Measurements from ENCODE around the gene AGTRAP.

AGTRAP gene

DNA sequence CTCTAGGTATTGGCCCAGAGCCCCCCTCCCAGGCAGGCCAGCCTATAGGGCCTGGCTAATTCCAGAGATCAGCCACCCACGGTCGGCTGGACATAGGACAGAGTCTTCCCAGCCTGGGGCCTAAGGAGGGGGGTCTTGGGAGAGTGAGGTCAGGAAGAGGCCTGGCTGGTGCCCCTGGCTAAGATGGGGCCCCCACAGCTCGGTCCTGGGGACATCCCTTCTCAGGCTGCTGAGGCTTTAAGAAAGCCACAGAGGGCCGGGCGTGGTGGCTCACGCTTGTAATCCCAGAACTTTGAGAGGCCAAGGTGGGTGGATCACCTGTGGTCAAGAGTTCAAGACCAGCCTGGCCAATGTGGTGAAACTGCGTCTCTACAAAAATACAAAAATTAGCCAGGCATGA is 28.6 kb downstream of the AGTRAP start:
- DNase-seq = no peak

DNA sequence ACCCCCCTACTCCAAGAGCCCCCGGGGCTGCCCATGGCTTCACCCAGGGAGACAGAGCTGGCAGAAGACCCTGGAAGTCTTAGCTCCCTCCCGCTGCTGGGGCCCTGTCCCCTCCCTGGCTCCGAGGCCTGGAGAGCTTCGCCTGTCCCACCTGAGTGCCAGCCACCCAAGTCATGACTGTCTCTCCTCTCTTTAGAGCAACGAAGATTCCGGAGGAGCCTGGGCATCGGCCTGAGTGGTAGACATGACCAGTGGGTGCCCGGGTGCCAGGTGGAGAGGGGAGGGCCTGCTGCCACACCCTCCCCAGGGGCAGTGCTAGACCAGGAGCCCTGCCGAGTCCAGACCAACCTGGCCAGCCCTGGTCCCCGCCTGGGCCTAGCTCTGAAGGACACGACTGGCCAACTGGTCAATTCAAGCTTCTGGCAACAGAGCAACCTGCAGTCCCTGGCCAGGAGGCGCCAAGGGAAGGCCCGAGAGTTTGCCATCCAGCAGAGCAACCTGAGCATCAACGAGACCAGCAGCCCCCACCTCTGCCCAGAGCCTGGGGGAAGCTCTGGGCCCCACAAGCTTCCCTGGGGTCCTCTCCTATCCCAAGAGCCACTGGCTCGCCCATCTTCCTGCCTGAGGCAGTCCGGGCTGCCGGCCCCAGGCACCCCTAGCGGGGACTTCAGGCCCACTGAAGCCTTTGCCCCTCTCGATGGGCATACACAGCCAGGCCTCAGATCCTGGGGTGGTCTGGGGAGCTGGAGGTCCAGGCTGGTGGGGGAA is 29.9 kb downstream of the AGTRAP start:
- no peak for DNase-seq

DNA sequence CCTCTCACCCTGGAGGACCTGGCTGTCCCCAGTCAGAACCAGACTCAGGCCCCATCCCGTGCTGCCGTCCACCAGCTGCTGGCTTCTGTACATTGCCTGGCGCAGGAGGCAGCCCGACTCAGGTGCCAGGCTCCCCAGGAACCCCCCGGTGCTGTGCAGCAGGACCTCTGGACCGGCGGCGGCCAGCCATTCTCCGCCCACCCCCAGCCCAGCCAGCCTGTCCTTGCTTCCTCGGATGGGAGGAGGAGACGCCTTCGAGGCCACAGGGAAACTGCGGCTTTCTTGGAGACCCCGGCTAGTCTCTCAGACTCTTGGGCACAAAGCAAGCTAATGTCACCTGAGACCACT is 30.5 kb downstream of the AGTRAP start:
- DNase-seq = no peak

DNA sequence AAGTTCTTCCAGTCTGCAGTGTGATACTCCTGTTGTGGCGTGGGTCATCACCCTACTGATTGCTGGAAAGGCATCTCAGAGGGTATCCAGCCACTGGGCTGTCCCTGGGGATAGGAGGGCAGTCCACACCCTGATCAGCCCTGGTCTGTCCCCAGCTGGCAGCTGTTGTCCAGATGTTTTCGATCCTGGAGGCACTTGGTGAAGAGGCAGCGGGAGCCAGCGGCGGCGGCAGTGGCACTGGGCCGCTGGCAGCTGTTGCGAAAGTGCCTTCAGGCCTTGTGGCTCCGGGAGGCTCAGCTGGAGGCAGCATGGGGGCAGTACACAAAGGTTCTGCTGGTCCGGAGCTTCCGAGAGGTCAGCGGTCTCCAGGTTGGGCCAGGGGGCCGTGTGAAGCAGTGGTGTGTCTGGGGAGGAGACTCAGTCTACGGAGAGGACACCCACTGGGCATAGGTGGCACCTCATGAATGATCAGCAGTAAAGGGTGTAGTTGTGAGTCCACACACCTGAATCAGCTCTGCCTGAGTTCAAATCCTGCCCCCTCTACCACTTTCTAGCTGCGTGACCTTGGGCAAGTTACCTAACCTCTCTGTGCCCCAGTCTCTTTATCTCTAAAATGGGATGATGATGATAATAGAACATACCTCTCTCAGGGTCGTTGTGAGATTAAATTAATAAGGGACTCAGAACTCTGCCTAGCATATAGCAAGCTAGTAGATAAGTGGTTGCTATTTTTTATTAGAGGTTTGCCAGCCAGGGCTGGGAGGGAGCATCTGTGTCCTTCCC is 32.2 kb downstream of the AGTRAP start:
- no peak for DNase-seq

DNA sequence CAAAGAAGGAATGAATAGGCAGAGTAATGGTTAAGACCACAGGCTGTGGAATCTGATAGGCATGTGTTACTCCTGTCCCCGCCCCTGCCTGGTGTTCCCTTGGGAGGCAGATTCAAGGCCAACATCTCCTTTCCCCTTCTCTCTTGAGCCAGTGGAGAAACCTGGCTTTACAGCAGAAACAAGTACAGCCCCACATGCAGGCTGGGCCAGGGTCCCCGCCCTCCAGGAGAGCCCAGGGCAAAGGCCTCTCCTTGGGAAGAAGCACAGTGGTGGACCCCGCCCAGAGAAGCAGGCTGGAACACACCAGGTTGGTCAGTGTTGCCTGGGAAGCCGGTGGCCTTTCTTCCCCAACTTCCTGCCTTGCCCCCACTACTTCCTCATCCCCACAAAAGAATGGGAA is 32.9 kb downstream of the AGTRAP start:
- DNase-seq = no peak

DNA sequence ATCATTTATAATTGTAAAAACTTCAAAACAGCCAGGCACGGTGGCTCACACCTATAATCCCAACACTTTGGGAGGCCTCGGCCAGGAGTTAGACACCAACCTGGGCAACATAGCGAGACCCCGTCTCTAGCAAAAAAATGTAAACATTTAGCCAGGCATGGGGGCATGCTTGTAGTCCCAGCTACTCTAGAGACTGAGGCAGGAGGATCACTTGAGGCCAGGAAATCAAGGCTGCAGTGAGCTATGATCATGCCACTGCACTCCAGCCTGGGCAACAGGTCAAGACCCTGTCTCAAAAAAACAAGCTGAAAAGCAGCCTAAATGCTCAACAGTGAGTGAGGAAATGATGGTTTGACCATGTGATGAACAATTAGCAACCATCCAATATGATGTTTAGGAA is 33.3 kb downstream of the AGTRAP start:
- DNase-seq = no peak

DNA sequence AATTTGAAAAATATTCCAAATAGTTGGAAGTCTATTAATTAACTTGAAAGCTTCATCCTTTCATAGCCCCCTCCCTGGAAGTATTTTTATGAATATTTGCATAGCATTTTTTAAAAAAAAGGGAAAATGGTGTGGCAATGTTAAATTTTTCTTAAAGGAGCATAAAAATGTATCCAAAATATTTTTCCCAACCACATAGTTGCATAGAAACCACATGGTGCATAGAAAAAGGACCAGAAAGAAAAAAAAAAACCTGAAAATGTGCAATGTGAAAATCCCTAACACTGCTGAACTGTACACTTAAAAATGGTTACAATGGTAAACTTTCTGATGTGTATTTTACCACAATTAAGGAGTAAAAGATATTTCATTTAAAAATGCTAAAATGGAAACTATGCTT is 34.1 kb downstream of the AGTRAP start:
- DNase-seq = no peak

DNA sequence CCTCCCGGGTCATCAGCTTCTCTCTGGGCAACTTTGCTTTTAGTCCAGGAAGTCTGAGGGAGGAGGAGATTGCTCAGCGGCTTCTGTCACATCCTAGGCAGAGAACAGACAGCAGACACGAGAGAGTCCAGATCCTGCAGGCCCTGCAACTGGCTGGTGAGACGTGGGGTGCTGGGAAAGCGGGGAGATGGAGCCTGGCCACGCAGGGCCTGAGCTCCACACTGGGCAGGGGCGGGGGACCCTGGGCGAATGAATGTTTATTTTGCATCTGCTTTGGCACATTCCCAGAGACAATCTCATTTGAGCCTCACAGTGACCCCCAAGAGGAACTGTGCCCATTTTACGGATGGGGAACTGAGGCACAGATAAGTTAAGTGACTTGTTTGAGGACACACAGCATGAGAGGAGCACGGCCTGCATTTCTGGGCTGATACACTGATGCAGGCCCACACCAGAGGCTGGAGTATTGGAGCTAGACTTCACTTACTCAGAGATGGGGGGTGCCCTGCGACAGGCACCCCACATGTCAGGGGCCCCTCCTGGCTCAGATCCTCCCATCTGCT is 35.6 kb downstream of the AGTRAP start:
- DNase-seq = no peak

DNA sequence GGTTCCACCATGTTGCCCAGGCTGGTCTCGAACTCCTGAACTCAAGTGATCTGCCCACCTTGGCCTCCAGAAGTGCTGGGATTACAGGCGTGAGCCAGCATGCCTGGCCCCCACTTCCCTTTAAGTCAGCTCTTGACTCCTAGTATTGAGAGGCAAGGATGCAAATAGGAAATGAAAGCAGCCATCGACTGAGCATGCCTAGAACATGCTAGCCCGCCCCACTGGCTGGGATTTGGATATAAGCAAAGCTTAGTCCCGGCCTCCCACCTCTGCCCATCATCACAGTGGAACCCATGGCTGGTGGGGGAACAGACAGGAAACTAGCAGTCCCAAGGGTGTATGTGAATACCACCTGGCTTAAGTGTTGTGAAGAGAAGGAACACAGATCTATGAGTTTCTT is 36.5 kb downstream of the AGTRAP start:
- DNase-seq = no peak

DNA sequence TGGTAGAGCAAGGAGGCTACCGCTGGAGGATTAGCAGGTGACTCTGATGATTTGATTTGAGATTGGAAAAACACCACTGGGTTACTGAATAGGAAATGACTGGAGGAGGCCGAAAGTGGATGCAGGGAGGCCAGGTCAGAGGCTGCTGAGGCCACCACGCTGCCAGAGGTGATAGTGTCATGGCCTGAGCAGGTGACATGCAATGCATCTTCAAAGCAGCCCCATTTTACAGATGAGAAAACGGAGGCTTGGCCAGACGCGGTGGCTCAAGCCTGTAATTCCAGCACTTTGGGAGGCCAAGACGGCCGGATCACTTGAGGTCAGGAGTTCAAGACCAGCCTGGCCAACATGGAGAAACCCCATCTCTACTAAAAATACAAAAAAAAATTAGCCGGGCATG is 38.8 kb downstream of the AGTRAP start:
- DNase-seq = no peak

DNA sequence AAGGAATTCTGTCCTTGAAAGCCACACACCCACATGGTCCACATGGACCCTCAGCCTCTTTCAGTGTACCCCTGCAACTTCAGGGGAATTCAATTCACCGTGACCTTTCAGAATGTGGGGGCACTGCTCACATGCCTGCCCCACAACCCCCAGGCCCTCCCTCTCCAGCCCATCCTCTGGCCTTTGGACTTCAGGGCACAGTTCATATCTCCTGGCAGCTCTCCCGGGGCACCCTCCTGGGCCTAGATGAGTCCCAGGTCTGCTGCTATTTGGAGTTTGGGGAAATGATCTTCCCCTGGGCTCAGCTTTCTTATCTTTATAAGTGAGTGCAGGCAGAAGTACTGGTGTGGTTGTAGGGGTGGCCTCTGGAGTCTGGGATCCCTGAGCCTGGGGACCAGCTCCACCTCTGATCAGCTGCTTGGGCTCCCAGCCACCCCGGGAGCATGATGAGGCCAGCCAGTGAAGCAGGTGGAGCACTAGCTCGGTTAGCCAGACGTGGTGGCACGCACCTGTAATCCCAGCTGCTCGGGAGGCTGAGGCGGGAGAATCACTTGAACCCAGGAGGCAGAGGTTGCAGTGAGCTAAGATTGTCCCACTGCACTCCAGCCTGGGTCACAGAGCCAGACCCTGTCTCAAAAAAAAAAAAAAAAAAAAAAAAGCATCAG is 41.9 kb downstream of the AGTRAP start:
- no peak for DNase-seq

DNA sequence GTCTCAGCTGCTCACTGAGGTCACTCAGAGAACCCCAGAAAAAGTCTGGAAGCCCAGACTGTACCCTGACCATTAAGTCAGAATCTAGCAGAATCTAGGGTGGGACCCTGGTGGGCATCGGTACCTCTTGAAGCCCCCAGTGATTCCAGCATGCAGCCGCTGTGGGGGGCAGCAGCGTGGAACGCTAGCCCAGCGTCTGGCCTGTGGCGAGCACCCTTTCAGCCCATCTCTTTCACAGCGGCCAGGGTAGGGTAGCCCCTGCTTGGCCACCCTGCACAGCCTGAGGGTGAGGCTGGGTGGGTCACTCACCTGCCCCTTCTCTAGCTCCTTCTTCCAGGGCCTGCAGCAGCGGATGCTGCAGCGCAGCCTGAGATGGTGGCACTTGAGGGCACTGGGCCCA is 42.4 kb downstream of the AGTRAP start:
- no peak for DNase-seq

DNA sequence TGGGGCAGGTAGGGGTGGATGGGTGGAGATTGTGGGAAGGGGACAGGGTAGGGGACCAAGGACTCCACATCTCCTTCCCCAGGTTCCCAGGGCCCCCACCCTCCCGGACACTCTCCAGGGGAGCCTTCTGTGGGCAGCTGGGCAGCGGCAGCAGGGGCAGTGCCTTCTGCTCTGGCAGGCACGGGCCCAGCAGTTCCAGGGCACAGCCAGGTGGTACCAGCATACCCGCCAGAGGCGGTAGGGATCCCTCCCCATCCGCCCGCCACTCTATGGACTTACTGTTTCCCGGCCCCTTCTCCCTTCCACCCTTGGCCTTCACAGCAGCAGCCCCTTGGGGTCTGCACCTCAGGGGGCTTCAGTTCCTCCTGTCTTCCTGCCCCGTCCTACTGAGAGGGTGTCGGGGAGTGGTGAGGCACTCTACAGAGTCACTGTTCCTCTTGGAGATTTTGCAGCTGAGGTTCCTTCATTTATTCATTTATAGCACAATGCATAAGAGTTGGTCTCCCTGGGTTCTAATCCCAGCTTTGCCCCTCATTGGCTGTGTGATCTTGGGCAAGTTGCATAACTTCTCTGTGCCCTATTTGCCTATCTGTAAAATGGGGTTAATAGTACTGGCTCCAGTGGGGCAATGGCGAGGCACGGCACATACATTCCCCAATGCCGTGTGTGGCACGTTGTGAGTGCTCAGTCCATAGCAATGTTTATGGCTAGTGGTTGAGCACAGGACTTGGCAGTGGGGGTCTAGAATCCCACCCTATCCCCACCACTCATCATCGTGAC is 43.1 kb downstream of the AGTRAP start:
- DNase-seq = no peak

DNA sequence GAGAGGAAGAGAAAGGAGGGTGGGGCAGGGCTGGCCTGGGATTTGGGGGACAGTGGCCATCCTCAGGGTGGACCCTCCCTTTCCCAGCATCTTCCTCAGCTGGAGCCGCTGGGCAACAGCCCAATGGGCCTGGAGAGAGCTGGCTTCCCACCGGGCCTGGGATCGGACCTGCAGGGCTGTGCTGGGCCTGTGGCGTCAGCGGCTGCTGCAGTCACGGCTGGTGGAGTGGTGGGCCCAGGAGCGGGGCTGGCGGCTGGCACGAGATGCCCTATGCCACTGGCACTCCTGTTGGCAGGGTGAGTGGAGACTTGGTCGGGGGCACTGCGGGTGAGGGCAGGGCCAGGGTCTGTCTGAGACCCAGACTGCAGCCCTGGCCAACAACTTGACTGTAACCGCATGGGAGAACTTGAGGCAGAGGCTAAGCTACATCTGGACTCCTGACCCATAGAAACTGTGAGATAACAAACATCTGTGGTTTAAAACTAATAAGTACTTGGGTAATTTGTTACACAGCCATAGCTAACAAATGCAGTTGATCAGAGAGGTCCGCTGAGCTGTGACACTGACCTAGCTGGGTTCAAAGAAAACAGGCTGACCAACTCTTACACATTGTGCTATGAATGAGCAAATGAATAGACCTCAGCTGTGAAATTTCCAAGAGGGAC is 43.9 kb downstream of the AGTRAP start:
- DNase-seq = no peak

DNA sequence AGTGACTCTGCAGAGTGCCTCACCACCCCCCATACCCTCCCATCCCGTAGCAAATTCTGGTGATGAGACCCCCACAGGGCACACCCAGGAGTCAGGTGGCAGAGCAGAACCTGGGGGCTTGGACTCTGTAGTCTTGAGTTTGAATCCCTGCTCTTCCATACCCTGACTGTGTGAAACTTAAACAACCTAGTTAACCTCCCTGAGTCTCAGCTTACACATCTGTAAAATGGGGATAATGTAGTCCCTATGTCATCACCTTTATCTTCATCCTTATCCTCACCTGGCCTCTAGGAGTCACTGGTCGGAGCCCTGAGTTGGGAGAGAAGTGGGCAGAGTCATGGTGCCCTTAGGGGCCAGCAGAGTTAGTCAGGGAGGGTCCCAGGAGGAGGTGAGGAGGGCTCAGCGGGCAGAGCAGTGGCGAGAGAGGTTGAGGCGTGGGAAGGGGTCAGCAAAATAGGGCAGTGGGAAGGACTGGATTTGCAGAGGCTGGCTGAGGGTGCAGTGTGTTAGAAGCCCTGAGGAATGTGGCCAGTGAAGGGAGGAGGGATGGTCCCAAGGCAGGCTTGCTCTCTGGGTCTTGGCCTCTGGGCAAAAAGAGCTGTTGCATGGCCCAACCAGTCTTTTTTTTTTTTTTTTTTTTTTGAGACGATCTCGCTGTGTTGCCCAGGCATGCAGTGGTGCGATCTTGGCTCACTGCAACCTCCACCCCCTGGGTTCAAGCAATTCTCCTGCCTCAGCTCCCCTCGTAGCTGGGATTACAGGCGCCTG is 44.6 kb downstream of the AGTRAP start:
- no peak for DNase-seq

DNA sequence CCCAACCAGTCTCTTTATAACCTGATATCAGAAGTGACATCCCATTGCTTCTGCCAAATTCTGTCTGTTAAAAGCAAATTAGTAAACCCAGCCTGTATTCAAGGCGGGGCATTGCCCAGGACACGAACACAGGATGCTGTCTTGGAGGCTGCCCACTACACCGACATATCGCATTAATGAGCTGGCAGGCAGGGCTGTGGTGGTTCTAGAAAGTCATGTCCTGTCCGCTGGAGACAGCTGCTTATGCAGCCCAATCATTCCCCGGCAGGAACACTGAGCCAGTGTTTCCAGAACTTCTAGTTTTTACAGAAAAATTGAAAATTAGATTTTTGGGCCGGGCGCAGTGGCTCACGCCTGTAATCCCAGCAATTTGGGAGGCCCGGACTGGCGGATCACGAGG is 45.4 kb downstream of the AGTRAP start:
- no peak for DNase-seq

DNA sequence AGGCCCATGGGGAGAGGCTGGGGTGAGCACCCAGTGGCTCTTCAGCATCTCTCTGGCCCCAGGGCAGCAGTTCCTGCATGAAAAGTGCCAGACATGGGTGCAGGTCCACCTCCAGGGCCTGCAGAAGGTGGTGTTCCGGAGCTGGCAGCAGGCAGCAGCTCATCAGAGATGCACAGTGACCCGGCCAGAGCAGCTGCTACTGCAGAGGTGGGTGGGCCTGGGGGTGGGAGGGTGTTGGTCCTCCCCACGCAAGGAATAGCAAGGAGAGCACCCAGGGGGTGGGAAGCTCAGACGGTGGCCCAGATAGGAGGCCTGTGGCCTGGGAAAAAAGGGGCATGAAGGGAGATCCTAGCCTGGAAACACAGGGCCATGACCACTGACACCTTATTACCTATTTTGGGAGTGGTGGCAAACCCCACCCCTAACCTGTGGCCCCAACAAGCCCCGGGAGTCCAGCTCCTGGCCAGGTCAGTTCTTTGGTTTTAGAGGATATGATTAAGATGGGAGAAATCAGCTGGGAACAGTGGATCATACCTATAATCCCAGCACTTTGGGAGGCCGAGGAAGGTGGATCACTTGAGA is 46.3 kb downstream of the AGTRAP start:
- DNase-seq = no peak

DNA sequence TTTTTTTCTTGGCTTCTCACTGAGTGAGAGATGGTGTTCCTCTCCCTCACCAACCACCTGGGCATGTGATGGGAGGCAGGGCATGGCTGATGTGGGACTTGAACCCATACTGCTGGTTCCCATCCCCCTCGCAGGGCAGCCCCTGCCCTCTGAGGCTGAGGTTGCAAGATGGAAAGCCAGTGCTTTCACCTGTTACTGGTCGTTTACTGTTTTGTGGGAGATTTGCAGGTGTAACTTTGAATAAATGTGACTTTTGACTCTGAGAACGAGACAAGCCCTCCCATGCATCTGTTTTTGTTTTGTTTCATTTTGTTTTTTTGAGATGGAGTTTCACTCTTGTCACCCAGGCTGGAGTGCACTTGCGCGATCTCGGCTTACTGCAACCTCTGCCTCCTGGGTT is 47.6 kb downstream of the AGTRAP start:
- DNase-seq = no peak

DNA sequence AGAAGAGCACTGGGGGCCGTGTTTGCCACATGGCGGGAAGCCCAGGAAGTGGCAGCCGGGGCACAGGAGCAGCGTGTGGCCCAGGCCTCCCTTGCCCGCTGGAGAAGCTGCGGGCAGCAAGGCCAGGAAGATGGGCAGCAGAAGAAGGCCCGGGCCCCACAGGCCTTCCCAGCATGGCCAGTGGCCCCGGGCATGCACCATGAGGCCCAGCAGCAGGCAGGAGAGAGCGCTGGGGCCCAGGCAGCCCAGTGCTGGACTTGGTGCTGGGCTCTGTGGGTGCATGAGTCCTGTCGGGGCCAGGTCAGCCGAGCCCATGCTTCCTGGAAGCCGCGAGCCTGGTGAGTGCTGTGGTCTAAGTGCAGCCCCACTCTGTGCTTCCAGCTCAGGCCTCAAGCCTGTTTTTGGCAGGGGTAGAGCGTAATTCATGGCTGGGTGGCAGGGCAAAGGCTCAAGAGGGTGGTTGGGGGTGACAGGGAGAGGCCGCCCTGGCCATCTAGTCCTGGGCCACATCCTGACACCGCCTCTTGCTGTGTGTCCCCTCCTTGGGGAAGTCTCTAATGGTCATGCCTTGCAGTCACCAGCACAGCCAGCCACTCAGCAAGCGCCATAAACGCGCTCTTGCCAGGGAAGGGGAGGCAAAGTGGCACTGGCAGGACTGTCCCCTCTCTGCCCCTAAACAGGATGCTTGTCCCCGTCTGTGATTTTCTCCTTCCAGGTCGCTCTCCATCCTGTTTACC is 48.5 kb downstream of the AGTRAP start:
- no peak for DNase-seq

DNA sequence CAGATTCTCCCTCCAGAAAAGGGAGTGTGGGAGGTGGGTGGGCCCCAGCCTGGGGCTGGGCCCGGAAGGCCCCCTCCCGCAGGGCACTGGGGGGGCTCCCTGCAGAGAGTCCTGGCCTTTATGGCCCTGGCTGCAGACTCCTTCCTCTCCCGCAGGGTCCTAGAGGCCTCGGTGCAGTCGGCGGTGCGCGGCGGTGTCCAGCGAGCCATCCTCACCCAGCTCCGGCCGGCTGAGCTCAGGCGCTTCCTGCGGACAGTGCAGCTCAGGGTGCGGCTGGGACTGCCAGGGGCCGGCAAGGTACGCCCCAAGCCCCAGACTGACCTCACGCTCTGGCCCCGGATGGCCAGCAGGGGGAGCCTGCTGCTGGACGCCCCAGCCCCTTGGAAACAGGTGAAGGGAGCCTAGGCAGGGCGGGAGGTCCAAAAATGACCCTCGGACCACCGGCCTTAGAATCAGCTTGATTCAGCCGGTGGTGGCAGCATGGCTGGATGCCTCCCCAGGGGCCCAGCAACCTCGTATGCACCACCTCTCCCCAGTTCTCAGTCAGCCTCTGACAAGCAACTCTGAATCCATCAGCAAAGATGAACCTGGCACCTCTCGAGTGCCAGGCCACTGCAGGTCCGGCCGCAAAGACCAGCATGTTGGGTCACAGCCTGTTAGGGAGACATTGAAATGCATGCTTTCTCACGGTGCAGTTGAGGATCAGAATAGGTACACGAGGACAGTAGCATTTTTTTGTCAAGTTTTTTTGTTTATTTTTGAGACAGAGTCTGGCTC is 49.2 kb downstream of the AGTRAP start:
- DNase-seq = no peak
